GM19468 (cell line): ENCODE results near the gene SNRNP25.
"Not testable (repeated sequence)": the region's sequence is repeated elsewhere in the genome, so short reads cannot be mapped to it uniquely, and the experiment has no call there.

ENCODE experiments used
- ATAC-seq: cut with Tn5 transposase; IDR thresholded peaks from one replicate; pipeline ENCODE4 v1.9.1; 2021; ENCODE audit warnings: mild to moderate bottlenecking, moderate library complexity, moderate number of reproducible peaks; ENCODE audit not compliant: unreplicated experiment; ENCODE audit errors: extremely low read depth

Gene SNRNP25

GRCh38 chr16:53346-54236, at the start of gene SNRNP25, which contains the start of gene POLR3K:
SNRNP25 (plus strand) TSS chr16:53828; CDS start chr16:54017, 189 bp downstream.
POLR3K (minus strand) TSS chr16:53608; CDS start chr16:53586, 22 bp downstream.
- ATAC-seq, result peak; percentile 77

DNA sequence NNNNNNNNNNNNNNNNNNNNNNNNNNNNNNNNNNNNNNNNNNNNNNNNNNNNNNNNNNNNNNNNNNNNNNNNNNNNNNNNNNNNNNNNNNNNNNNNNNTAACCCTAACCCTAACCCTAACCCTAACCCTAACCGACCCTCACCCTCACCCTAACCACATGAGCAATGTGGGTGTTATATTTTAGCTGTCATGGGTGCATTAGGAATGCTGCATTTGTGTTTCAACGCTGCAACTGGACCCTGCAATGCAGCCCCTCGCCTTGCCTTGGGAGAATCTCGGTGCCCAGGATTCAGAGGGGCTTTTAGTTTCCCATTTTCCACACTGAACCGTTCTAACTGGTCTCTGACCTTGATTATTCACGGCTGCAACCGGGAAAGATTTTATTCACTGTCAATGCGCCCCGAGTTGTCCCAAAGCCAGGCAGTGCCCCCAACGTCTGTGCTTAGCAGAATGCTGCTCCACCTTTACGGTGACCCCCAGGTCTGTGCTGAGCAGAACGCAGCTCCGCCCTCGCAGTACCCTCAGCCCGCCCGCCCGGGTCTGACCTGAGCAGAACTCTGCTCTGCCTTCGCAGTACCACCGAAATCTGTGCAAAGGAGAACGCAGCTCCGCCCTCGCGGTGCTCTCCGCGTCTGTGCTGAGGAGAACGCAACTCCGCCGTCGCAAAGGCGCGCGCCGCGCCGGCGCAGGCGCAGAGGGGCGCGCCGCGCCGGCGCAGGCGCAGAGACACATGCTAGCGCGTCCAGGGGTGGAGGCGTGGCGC, 43.5 kb upstream of the SNRNP25 start:
- ATAC-seq, result no peak

DNA sequence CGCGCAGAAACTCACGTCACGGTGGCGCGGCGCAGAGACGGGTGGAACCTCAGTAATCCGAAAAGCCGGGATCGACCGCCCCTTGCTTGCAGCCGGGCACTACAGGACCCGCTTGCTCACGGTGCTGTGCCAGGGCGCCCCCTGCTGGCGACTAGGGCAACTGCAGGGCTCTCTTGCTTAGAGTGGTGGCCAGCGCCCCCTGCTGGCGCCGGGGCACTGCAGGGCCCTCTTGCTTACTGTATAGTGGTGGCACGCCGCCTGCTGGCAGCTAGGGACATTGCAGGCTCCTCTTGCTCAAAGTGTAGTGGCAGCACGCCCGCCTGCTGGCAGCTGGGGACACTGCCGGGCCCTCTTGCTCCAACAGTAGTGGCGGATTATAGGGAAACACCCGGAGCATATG, 42.9 kb upstream of the SNRNP25 start:
- ATAC-seq, result not testable (repeated sequence)

DNA sequence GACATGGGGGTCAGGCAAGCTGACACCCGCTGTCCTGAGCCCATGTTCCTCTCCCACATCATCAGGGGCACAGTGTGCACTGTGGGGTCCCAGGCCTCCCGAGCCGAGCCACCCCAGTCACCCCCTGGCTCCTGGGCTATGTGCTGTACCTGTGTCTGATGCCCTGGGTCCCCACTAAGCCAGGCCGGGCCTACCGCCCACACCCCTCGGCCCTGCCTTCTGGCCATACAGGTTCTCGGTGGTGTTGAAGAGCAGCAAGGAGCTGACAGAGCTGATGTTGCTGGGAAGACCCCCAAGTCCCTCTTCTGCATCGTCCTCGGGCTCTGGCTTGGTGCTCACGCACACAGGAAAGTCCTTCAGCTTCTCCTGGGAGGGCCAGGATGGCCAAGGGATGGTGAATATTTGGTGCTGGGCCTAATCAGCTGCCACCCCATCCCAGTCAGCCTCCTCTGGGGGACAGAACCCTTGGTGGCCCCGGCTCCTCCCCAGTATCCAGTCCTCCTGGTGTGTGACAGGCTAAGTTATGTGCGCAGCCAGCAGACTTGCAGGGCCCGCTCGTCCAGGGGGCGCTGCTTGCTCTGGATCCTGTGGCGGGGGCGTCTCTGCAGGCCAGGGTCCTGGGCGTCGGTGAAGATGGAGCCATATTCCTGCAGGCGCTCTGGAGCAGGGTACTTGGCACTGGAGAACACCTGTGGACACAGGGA, 36.4 kb upstream of the SNRNP25 start:
- ATAC-seq, result not testable (repeated sequence)

GRCh38 chr16:20886-21285, 32.7 kb upstream of the SNRNP25 start:
- ATAC-seq, result not testable (repeated sequence)

GRCh38 chr16:24151-24550, 29.5 kb upstream of the SNRNP25 start:
- not testable (repeated sequence) for ATAC-seq

DNA sequence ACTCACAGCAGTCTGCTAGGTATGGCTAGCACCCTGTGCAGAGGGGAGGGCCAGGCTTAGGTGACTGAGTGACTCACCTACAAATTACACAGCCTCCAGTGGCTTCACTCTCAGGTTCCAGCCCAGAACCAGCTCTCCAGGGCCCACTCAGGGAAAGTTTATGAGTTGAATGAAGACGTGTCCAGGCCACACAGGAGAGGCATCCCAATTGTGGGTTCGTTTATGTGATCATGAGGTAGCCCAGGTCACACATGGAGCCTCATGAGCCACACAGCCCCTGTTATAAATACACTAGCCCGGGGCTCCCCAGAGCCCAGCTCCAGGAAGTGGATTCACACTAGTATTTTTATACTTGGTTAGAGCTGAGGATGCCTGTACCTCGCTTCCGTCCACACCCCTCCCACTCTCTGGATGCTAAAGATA, 27.7 kb upstream of the SNRNP25 start:
- ATAC-seq, result not testable (repeated sequence)

DNA sequence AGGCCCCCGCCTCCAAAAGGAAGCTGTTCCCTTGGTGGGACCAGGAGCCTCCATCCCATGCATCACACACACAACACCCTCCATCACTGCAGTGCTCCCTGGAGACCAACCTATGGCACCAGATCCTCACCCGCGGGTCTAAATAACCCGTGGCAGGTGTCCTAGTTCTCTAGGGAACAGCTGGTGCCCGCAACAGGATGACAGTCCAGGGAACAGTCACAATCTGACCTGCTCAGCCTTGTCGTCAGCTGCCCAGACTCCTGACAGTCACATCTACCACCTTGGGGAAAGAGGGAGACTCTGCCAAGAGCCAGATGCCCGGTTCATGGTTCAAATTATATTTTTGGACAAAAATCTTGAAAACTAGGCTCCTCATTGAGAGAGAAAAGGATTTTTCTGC, 23.0 kb upstream of the SNRNP25 start:
- ATAC-seq, result not testable (repeated sequence)

DNA sequence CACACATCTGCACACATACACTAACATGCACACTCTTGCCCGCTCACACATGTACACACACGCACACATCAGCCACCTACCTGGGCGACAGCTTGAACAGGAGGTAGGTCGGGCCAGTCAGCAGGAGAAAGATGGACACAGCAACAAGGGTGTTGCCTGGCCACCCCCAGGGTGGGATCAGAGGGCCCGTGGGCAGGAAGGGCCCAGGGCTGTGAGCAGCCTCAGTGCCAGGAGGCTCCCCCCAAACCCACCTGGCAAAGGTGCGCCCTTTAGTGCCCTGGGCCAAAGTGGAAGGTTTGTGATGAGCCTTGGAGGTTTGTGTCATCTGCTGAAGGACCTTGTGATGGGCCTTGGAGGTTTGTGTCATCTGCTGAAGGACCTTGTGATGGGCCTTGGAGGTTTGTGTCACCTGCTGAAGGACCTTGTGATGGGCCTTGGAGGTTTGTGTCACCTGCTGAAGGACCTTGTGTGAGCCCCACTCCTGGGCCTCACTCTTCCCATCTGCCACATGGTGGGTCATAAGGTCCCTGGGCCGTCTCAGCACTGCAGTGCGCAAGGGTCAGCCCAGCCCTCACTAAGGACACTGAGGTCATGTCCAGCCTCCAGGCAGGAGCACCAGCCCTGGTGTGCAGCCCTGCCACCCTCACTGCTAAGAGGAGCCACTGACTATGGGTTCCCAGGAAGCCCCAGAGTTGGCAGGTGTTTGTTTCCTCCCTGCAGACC, 20.3 kb upstream of the SNRNP25 start:
- not testable (repeated sequence) for ATAC-seq

- no peak for ATAC-seq
Measured at GRCh38 chr16:33877-34647, 19.6 kb upstream of the SNRNP25 start.

- no peak for ATAC-seq
Measured at GRCh38 chr16:34648-34987, 19.0 kb upstream of the SNRNP25 start.

- no peak for ATAC-seq
Measured at GRCh38 chr16:35011-35677, 18.5 kb upstream of the SNRNP25 start.

GRCh38 chr16:35678-36305, 17.8 kb upstream of the SNRNP25 start:
- no peak for ATAC-seq

GRCh38 chr16:36336-36984, 17.2 kb upstream of the SNRNP25 start:
- no peak for ATAC-seq

GRCh38 chr16:37511-37910, 16.1 kb upstream of the SNRNP25 start:
- no peak for ATAC-seq

DNA sequence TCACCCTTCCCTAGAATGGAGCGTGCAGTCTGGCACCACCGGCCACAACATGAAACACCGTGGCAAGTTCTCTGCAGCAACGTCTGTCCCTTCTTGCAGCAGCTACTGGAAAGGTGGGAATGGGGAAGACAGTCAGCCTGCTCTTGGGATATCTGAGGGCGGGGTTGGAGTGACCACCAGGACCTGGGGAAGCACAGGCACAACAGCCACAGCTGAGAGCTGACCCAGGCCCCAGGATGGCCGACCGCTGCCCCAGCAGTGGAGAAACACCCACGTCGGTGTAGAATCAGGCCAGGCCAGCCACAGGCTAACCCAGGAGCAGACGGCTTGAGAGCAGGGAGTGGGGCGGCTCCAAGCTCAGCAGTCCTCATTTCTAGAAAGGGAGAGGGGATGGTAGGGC, 15.4 kb upstream of the SNRNP25 start:
- not testable (repeated sequence) for ATAC-seq

DNA sequence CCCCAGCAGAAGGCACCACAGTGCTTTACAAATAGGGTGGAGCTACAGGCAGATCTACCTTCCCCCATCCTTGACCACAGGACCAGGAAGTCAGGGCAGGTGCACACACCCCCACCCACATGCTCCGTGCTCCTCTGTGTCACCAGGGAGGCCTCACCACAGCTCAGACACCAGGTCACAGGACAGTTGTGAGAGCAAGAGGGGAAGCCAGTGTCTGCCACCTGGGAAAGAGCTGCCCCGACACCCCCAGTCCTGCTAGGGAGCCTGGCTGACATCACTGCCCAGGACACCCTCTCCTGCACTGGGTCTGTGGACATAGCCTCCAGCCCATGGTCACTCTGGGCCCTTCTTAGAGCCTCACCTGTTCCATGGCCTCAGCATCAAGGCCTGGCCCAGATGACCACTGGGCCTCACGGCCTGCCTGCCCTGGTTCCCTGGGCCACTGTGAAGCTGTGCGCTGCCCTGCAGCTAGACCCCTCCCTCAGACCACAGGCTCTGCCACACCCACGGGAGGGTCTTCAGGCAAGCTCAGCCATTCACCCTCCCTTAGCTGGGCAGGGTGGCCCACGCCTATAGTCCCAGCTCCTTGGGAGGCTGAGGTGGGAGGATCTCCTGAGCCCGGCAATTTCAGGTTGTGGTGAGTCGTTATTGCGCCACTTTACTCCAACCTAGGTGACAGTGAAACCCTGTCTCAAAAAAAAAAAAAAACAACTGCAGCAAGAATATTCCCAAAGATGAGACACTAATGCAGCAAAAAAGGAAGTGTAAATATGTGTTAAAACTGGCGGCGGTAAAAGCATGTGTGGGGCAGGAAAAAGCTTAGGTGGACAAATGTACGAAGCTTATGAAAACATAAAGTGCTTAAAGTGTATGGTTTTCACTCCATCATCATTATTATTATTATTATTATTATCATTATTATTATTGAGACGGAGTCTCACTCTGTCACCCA, 14.4 kb upstream of the SNRNP25 start:
- no peak for ATAC-seq
